ENCODE measurements around the gene SCARF2.
"Not testable (repeated sequence)": the region's sequence is repeated elsewhere in the genome, so short reads cannot be mapped to it uniquely, and the experiment has no call there.

Gene SCARF2

DNA sequence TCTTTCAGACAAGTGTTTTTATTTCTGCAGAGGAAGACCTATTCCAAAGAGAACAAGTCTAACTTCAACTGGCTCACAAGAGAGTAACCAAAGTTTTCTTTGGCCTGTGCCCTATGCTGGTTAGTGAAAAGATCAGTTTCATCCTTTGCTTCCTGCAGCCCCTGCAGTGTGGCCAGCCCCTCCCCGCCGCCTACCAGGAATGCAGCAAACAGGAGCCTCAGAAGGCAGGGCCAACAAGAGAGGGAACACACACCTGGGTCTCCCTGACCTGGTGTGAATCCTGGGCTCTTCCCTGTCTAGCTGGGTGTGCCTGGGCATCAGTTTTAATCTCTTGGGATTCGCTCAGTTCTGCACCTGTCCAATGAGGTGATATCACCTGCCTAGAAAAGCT is 21.5 kb upstream of the SCARF2 start:
- no peak for DNase-seq

DNA sequence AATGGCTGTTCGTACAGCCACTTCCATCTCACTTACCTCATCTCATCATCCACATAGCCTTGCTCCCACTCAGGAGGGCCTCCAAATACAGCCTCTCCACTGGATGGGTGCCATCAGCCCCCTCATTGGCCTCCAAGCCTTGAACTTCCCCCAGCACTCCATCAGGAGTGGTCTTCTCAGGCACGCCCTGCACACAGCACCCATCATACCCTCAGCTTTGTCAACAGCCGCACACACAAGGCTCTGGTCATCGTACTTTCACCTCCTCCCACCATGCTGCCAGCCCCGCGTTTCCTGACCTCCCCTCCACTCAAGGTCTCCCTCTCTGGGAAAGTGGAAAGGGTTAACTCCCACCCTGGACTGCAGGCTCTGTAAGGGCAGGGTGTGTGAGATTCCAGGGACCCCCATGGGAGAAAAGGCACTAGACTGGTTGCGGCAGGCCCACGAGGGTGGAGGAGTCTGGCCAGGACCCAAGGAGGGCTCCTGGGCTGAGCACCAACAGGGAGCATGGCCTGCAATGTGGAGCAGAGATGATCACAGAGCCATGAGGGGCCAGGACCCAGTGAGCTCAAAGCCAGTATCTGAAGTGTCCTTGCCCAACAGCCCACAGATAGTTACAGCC is 21.0 kb upstream of the SCARF2 start:
- no peak for DNase-seq

DNA sequence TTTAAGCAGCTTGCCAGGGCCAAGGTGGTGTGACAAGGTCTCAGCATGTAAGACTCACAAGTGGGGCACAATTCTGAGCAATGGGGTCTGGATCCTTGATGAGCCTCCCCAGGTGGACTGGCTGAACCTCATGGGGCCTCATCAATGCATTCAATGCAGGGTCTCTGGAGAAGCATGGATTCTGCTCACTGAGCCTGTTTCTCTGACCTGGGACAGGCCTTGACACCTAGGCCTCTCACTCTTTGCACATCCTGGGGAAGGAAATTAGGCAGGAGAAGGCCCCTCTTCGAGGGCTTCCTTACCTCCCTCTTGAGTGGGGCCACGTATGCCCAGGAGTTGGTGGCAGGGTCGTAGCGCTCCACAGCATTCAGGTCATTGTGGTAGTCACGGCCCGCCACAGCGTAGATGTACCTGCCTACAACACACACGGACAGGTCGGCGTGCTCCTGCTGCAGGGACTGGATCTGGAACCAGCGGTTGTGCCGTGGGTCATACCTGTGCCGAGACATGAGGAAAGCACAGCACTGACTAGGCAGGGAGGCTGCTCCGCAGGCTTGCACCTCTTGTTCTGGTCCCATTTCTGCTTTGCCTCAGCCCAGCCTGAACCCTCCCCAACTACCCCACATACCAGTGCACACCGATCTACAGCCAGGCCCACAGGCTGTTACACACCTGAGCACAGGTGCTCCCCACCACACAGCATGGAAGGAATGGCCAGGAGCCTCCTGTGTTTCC is 20.0 kb upstream of the SCARF2 start:
- no peak for DNase-seq

DNA sequence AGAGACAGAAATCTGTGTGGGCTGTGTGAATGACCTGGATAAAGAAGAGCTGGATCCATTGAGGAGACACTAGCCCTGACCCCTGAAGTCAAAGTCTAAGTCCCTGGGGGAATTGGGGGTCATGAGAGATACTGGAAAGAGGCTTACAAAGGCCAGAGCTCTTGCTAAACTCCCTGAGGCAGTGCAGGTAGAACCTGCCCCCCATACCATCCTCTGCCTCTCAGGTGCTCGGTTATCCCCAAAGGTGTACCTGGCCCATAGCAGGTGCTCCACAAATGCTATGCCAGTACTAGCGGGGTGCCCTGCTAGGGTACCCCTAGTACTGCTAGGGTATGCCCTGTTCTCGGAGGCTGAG is 19.1 kb upstream of the SCARF2 start:
- no peak for DNase-seq

DNA sequence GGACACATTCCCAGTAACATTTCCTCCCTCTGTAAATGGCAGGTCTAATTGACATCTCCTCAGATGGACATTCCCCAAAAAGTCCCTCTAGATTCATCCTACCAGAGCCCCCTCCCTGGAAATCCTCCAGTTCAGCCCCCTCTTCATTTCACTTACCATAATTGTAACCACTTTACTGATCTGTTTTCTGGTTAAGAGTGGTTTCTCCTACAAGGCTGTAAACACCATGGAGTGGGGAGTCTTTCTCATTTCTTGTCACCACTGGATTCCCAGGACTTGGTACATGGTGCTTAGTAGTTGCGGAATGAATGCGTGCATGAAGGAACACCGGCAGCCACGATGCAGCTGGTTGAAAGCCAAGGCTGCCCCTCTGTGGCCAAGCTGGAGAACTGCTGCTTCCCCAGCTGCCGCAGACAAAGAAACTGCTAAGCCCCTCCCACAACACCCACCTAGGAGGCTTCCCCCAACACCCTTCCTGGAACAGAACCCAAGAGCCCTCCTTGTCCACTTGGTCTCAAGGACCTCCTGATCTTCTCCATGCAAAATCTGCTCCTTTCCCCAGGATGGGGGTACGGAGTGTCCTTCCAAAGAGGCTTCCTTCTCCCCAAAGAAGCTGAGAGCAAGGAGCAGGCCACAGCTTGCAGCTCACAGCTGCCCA is 18.6 kb upstream of the SCARF2 start:
- peak; percentile 66 for DNase-seq

GRCh38 chr22:20455709-20456063 is 18.1 kb upstream of the SCARF2 start:
- DNase-seq: no peak

GRCh38 chr22:20453222-20453621 is 15.6 kb upstream of the SCARF2 start:
- DNase-seq: no peak

GRCh38 chr22:20451920-20452319 is 14.3 kb upstream of the SCARF2 start:
- DNase-seq: no peak

- DNase-seq: not testable (repeated sequence)
These were observed 13.6 kb upstream of the SCARF2 start for GRCh38 chr22:20451129-20451778.

- DNase-seq: no peak
These were observed 12.9 kb upstream of the SCARF2 start for GRCh38 chr22:20450551-20450906.

DNA sequence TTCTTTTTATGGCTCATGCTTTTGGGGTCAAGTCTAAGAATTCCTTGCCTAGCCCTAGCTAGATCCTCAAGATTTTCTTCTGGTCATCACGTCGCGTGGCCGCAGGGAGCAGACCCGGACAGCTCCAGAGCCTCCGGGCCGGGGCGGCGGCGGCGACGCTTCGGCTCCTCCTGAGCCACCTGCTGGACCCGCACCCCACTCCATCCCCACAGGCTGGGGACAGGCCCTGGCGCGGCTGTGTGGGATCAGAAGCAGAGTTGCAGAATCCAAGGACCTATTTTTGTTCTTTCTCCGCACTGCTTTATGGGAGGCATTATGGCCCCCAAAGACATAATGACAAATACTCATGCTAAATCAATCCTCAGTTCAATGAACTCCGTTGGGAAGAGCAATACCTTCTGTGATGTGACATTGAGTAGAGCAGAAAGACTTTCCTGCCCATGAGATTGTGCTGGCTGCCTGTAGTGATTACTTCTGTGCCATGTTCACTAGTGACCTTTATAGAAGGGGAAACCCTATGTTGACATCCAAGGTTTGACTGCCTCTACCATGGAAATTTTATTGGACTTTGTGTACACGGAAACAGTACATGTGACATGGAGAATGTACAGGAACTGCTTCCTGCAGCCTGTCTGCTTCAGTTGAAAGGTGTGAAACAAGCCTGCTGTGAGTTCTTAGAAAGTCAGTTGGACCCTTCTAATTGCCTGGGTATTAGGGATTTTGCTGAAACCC is 12.4 kb upstream of the SCARF2 start:
- no peak for DNase-seq

DNA sequence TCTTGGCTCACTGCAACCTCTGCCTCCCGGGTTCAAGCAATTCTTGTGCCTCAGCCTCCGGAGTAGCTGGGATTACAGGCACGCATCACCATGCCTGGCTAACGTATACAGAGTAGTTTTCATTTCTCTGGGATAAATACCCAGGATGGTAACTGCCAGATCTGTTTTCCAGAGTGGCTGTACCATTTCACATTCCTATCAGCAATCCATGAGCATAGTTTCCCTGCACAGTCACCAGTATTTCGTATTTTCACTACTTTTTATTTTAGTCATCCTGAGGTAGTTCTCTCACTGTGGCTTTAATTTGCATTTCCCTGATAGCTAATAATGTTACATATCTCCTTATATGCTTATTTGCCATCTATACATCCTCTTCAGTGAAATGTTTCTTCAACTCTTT is 11.0 kb upstream of the SCARF2 start:
- no peak for DNase-seq

- no peak for DNase-seq
These were observed 8.9 kb upstream of the SCARF2 start for GRCh38 chr22:20446383-20446970.

DNA sequence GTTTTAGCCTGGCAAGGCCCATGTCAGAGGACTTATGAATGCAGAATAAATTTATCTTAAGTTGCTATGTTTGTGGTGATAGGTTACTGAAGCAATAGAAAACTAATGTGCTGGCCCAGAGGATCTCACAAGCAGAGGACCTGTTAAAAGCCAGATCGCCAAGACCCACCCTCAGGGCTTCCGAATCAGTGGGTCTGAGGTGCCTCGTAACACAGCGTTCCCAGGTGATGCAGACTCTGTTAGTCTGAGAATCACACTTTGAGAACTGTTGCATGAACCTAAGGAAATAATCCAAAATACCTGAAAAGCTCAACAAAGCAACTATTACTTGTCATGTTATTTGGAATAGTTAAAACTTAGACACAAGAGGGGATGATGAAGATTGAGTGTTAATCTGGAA is 6.7 kb upstream of the SCARF2 start:
- DNase-seq: no peak

DNA sequence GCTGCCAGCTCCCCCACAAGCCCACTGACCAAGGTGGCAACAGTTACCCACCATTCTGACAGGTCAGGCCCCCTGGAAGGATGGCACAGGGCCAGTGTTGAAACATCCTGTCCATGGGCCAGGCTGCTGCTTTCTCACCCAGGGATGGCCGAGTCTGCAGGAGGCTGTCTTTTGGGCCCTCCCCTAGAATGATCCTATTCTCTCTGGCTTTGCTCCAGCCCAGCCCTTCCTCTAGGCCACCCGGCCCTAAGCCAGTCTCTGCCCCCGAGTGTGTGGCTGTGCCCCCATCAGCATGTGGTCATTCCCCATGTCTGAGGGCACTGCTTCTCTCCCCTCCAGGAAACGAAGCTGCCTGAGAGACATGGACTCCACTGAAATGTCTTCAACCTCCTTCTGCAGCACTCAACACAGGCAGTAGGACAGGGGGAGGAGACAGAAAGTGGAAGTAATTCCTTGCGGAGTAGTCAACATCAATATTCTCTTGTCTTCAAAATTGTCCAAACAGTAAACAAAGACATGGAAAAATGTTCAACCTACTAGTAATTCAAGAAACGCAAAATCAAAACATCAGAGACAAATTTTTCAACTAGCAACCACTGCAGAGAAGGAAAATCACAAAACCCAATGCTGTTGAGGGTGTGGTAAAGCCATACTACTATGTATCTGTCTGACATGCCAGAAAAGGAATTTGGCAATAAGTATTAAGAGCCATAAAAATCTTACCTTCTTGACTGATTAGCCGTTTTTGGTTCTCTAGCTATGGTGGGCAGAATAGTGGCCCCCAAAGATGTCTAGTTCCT is 5.1 kb upstream of the SCARF2 start:
- no peak for DNase-seq

DNA sequence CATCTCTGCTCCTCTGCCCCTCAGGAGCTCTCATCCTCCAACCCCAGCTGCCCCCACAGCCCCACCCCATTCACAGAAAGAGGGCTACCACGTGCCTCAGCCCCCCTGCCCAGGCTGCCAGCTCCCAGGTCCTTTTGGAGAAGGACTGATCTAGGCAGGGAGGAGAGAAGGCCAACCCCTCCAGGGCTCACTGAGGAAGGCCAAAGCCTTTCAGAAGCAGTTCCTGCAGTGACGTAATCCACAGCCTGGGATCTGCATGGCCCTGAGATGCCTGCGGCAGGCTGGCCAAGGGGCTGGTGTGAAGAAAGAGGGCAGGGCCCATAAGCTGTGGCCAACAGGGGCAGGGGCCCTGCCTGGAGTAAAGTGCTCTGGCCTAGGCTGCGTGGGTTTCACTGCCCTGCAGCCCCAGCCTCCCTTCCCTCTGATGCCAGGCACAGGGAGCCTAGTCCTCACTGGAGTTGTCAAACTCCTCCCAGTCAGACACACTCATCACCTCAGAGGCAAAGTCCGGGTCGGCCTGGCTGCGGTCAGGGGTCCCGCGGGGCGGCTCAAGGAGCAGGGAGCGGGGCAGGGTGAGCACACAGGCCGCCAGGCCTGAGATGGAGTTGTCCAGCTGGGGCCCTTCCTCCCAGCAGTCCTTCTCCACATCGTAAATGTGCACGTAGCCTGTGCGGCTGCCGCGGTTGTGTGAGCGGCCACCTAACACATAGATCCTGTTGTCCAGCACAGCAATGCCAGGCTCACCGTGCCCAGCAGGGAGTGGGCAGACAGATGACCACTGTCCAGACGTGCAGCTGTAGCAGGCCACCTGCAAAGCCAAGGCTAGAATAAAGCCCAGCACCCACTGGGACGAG is 4.2 kb upstream of the SCARF2 start:
- DNase-seq: no peak

DNA sequence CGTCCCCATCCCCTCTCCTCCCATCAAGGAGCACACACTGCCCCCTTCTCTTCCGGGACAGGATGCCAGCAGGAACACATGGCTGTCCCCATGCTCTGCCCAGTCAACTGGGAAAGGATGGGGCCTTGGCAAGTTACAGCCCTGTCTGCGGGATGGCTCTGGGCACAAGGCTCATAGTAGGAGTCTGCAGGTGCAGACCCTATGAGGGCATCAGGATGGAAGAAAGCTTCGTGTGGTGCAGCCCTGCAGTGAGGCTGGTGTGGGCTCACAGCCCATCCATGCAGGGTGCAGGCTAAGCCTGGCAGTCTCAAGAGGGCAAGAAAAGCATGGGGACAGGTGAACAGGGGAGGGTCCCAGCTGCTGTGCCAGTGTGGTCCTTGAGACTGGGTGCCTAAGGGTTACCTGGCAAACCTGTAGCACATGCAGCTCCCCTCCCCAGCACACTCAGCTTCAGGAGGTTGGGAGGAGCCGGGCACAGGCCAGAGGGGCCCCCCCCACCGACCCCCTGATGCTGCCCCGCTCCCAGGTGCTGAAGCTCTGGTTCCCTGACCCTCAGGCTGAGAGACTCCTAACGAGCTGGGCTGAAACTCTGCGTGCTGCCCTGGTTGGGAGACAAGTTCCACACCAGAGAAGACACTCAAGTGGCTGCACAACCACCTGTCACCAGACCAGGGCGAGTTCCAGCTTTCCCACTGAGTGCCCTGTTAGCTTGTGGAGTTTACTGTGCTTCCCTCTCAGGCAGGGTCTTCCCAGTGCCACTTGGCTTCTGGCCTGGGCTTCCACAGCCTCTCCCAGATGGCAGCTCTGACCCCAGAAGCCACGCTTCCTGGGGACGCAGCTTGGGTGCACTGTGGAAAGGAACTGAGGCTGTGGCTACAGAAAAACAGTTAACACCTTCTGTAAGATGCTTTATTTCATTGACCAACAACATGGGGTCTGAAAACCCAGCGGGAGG is 3.3 kb upstream of the SCARF2 start:
- DNase-seq: no peak

GRCh38 chr22:20439928-20440575 is 2.4 kb upstream of the SCARF2 start:
- no peak for DNase-seq

DNA sequence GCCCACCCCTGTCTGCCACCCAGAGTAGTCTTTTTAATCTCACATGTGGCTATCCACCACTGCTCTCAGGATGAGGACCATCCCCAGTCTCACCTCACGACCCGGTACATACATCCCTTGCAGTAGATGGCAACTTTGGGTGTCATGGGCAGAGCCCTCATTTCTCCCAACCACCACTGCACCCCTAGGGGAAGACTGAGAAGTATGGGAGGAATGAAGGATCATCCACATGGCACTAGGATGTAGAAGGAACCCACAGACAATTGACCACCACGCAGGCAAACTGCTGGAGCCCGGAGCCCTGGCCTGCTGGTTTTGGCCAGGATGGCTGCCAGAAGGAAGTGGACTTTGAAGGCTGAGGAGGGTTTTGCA is 1.9 kb upstream of the SCARF2 start:
- no peak for DNase-seq

All from NCI-H345 (cell line).